ENCODE results near the gene GPT2. TPM values are rescaled to one million over a fixed set of nuclear protein-coding genes. Genes with fewer than 3 reads are reported as not detected.

The GPT2 gene
- total and polyA plus RNA-seq, 7 donors: 3.3 to 28.7 (median 14.8) TPM

DNA sequence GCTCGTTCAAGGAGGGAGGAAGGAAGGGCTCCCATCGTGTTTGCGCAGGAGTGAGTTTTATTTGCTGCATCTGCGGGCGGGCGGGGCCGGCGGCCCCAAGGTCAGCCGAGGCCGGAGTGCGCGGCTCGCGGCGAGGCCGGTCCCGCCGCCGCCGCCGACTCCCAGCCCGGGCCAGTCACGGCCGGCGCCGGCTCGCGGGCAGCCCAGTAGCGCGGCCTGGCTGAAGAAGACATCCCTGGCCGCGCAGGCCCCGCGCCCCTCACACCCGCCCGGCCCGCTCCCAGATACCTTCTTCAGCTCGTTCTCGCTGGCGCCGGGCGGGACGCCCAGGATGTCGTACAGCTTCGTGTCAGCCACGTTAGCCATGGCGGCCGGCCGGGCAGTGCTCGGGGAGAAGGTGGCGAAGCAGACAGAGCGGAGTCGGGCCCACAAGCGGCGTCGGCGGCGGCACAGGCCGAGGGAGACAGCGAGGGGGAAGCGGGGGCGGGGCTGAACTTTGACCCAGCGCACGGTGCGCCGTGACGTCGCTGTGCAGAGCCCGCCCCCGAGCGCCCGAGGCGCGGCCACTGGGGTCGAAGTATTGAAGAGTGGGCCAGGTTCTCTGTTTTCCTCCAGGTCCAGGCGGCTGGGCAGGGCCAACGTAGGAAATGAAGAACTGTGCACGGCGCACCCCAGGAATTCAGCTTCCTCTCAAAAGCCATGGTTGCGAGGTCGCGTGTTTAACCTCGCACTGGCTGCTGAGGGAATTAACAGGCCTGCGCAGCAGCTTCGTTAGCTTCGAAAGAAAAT, 89.2 kb downstream of the GPT2 start, which contains the start of gene DNAJA2:
Gene DNAJA2 (minus strand): TSS at position 468 of the 789 bp plus-strand sequence. CDS start 102 bp downstream, at position 366.
- H3K27ac ChIP-seq: peak within 1 kb of the TSS; percentile 95 to 99 (median 97)
- no peaks in the 10 kb centered on the region for H3K27me3 ChIP-seq
- TF ChIP-seq, protein P1, sequence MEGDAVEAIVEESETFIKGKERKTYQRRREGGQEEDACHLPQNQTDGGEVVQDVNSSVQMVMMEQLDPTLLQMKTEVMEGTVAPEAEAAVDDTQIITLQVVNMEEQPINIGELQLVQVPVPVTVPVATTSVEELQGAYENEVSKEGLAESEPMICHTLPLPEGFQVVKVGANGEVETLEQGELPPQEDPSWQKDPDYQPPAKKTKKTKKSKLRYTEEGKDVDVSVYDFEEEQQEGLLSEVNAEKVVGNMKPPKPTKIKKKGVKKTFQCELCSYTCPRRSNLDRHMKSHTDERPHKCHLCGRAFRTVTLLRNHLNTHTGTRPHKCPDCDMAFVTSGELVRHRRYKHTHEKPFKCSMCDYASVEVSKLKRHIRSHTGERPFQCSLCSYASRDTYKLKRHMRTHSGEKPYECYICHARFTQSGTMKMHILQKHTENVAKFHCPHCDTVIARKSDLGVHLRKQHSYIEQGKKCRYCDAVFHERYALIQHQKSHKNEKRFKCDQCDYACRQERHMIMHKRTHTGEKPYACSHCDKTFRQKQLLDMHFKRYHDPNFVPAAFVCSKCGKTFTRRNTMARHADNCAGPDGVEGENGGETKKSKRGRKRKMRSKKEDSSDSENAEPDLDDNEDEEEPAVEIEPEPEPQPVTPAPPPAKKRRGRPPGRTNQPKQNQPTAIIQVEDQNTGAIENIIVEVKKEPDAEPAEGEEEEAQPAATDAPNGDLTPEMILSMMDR (IDR thresholded peaks at IDR 0.05): no peak
- TF ChIP-seq POLR2AphosphoS5 (IDR thresholded peaks at IDR 0.05): peak; percentile 94 to 97 (median 96)
- TF ChIP-seq EP300 (IDR thresholded peaks at IDR 0.05): peak in 1 of 4 donors; percentile 26
- peak; percentile 85 to 86 for TF ChIP-seq POLR2A (IDR thresholded peaks at IDR 0.05)
- H3K4me3 ChIP-seq: peak within 1 kb of the TSS; percentile 80 to 95 (median 90)
- peak; percentile 96 for DNase-seq
- peaks cover 0 to 40% (median 32%) of the 10 kb centered on the region in 4 donors for H3K4me1 ChIP-seq
- intact Hi-C loops (cut with DNase I): loop anchor here (2.0 kb wide), 3 partner anchors 63 to 285 kb away; partner anchors contain the start of genes C16orf87, ORC6 and VPS35
- 0 to 1% methylated on average over 86 of the region's 86 CpGs for WGBS, 2 donors
- peaks cover 0 to 22% (median 5%) of the 10 kb centered on the region in 4 donors for H3K36me3 ChIP-seq
- no peaks in the 10 kb centered on the region for H3K9me3 ChIP-seq

DNA sequence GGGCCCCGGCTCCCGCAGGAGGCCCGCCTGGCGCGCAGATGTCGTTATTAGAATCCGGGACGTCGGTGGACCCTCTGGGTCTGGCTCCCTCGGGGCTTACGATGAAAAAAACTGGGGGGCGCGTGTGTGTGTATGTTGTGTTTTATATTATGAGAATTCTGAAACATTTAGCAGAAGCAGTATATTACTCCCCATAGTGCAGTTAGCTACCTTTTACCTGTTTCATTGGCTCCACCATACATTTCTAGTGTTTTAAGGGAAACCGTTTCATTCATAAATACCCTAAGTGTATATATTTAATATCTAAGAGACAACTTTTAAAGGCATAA, 89.8 kb downstream of the GPT2 start:
- peak overlapping the region; percentile 80 to 95 (median 90) for H3K4me3 ChIP-seq
- peak overlapping the region; percentile 95 to 99 (median 97) for H3K27ac ChIP-seq
- DNase-seq: no peak
- H3K9me3 ChIP-seq: no peaks in the 10 kb centered on the region
- intact Hi-C loops (cut with DNase I): loop anchor here (2.0 kb wide), 3 partner anchors 63 to 285 kb away; partner anchors contain the start of genes C16orf87, ORC6 and VPS35
- H3K4me1 ChIP-seq: peaks cover 0 to 40% (median 32%) of the 10 kb centered on the region in 4 donors
- H3K27me3 ChIP-seq: no peaks in the 10 kb centered on the region
- TF ChIP-seq EP300 (IDR thresholded peaks at IDR 0.05): no peak
- TF ChIP-seq, protein P1 (IDR thresholded peaks at IDR 0.05): peak in 1 of 4 experiments; percentile 8
- WGBS, 2 donors: 1 to 2% methylated on average over 14 of the region's 14 CpGs
- H3K36me3 ChIP-seq: peaks cover 0 to 16% (median 2%) of the 10 kb centered on the region in 4 donors

DNA sequence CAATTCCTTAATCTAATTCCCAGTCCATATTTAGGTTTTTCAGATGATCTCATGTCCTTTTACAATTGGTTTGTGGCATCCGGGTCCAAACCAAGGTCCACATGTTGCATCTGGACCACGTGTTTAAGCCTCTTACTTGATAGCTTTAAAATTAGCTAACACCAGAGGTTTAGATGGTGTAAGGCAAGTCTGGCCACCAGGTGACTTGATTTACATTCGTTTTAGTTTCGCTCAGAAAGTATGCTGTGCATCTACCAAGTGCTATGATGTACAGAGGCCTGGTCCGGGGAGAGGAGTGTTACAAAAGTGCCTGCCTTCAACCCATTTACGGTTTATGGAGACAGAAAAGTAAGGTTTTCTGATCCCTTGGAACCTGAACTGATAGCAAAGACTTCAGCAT, 90.2 kb downstream of the GPT2 start:
- TF ChIP-seq POLR2AphosphoS5 (IDR thresholded peaks at IDR 0.05): no peak
- TF ChIP-seq, protein P1 (IDR thresholded peaks at IDR 0.05): peak in 1 of 4 experiments; percentile 28
- Histone ChIP-seq H3K36me3 (peaks cover 0 to 12% (median under 1%) of the 10 kb centered on the region in 4 donors), H3K27me3 (no peaks in the 10 kb centered on the region), H3K9me3 (no peaks in the 10 kb centered on the region), H3K27ac (peak overlapping the region; percentile 95 to 99 (median 97)), H3K4me1 (peaks cover 0 to 37% (median 31%) of the 10 kb centered on the region in 4 donors), H3K4me3 (peak overlapping the region; percentile 80 to 95 (median 90))
- WGBS, 2 donors: 61 to 67% methylated on average over 6 of the region's 6 CpGs
- intact Hi-C loops (cut with DNase I): no loop called here
- no peak for DNase-seq

DNA sequence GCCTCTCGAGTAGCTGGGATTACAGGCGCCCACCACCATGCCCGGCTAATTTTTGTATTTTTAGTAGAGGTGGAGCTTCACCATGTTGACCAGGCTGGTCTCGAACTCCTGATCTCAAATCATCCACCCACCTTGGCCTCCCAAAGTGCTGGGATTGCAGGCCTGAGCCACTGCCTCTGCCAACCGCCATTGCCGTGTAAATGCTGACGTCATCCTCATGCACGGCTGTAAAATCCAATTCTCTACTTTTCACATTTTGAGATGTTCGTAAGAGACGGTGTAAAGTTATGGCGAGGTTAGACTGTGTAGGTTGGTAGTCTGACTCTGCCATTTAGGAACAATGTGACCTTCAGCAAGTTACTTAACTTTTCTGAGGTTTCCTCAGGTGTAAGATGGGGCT, 91.0 kb downstream of the GPT2 start:
- Histone ChIP-seq H3K4me3 (no peak overlapping the region), H3K4me1 (peaks cover 0 to 29% (median 23%) of the 10 kb centered on the region in 4 donors), H3K9me3 (no peaks in the 10 kb centered on the region), H3K36me3 (peaks cover 0 to 8% (median 0%) of the 10 kb centered on the region in 4 donors), H3K27ac (no peak overlapping the region), H3K27me3 (no peaks in the 10 kb centered on the region)
- intact Hi-C loops (cut with DNase I): no loop called here
- DNase-seq: no peak
- 96 to 97% methylated on average over 11 of the region's 11 CpGs for WGBS, 2 donors
- TF ChIP-seq, protein P1 (IDR thresholded peaks at IDR 0.05): no peak
- TF ChIP-seq POLR2AphosphoS5 (IDR thresholded peaks at IDR 0.05): no peak
- no peak for TF ChIP-seq POLR2A (IDR thresholded peaks at IDR 0.05)
- TF ChIP-seq EP300 (IDR thresholded peaks at IDR 0.05): no peak
